Loucy (cell line): ENCODE results near the gene LAIR2.

Experiments used
- EZH2phosphoT487 ChIP-seq: fragments of 200-600 bp; IDR thresholded peaks from 2 replicates; pipeline ENCODE4 v1.6.1; 2018; ENCODE audit warnings: antibody characterized with exemption, mild to moderate bottlenecking, moderate library complexity, borderline replicate concordance
- TF ChIP-seq, protein P1 (sequence below): fragments of 200-600 bp; sonication (generic); conservative IDR thresholded peaks from 2 replicates; pipeline ENCODE4 v1.5.1; 2014; ENCODE audit warnings: mild to moderate bottlenecking, antibody characterized with exemption, low read length

GRCh38 chr19:54552913-54553310 lies 50.3 kb downstream of the LAIR2 start:
- TF ChIP-seq, protein P1, sequence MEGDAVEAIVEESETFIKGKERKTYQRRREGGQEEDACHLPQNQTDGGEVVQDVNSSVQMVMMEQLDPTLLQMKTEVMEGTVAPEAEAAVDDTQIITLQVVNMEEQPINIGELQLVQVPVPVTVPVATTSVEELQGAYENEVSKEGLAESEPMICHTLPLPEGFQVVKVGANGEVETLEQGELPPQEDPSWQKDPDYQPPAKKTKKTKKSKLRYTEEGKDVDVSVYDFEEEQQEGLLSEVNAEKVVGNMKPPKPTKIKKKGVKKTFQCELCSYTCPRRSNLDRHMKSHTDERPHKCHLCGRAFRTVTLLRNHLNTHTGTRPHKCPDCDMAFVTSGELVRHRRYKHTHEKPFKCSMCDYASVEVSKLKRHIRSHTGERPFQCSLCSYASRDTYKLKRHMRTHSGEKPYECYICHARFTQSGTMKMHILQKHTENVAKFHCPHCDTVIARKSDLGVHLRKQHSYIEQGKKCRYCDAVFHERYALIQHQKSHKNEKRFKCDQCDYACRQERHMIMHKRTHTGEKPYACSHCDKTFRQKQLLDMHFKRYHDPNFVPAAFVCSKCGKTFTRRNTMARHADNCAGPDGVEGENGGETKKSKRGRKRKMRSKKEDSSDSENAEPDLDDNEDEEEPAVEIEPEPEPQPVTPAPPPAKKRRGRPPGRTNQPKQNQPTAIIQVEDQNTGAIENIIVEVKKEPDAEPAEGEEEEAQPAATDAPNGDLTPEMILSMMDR, result no peak
- TF ChIP-seq EZH2phosphoT487, result no peak
